GM12874 (cell line): ENCODE results near the gene RALB.

Experiments used
- CTCF ChIP-seq: IDR thresholded peaks from 2 replicates; pipeline ENCODE4 v1.5.1; 2011; ENCODE audit warnings: low read depth, mild to moderate bottlenecking, control low read depth, low read length, moderate library complexity; ENCODE audit not compliant: insufficient read depth

Gene RALB

DNA sequence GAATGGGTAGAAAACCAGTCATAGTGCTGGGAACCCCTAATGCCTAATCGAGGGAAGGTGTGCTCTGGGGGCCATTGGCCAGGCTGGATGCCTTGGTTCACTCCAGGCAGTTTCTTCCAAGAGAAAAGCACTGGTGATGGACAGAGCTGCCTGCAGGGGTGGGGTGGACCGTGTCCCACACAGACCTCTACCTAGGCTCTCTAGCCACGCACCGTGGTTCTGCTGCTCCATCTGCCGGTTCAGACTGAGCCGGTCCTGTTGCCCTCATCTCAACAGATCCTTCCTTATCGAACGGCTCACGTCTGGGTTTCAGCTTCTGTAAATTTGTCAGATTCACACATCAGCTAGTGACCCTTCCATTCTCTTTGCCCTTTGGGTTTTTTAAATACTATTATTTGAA lies 46.4 kb downstream of the RALB start:
- TF ChIP-seq CTCF = no peak

- no peak for TF ChIP-seq CTCF
These were observed 46.9 kb downstream of the RALB start for GRCh38 chr2:120299561-120299960.

DNA sequence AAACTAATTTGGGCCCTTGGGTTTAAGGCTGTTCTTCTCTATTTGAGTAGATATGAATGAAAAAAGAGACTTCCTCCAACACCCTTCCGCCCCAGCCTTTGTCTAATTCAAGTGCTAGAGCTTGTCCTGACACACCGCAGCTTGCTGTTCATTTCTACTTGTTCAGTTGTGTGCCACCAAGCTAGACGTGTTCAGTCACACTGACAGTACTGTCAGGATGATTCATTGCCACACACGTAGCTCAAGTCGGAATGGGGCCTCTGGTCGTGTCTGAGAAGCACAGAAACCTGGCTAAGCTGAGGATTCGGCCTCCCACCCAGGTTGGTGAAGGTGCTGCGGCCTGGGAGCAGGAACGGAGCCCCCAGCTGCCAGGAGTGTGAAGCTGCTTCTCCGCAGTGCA lies 47.7 kb downstream of the RALB start:
- TF ChIP-seq CTCF = no peak

- TF ChIP-seq CTCF = no peak
These were observed 48.6 kb downstream of the RALB start for GRCh38 chr2:120301284-120301683.

GRCh38 chr2:120302301-120302700 lies 49.6 kb downstream of the RALB start:
- no peak for TF ChIP-seq CTCF

DNA sequence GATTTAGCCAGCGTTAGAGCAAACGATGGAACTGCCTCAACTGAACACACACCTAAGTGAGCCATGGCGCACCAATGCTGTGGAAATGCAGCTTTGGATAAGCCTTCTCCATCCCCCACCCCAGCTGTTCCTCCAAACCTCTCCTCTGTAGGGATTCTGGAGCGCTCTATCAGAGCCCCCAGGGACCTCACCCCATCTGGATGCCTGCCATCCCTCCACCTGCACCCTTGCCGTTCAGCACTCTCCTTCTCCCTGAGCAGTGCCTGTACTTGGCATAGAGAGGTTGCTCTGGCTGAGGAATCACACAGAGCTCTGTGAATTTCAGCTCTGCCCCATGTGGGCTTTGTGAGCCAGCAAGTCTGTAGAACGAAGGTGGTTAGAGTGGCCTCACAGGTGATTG lies 50.5 kb downstream of the RALB start:
- no peak for TF ChIP-seq CTCF

DNA sequence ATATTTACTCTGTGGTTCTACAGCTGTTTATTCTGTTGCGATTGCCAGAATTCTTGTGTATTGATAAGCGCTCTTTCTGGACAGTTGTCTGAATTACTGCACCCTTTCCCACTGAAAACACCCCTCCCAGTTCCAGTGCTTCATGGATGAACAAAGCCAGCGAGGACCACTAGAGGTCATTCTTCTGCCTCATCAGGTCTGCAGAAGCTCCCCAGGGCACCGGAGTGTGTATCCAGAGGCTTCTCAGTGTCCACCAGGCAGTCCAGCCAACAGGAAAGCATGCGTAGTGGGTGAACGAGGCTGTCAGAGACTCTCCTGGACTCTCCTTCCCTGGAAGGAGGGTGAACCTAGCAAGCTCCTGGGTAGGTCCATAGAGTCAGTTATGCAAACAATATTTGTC lies 52.6 kb downstream of the RALB start:
- TF ChIP-seq CTCF = no peak
